Globus pallidus (tissue), 1 donor: ENCODE measurements around the gene TSTD1.
"Not testable (repeated sequence)": the region's sequence is repeated elsewhere in the genome, so short reads cannot be mapped to it uniquely, and the experiment has no call there.

Source experiments
- DNase-seq: peaks from one replicate; pipeline ENCODE4 v3.0.0-alpha.2; 2015; ENCODE audit warnings: low spot score

The TSTD1 gene

GRCh38 chr1:161033751-161034150, 5.0 kb downstream of the TSTD1 start:
- DNase-seq = no peak

GRCh38 chr1:161032409-161032808, 6.4 kb downstream of the TSTD1 start:
- DNase-seq = no peak

DNA sequence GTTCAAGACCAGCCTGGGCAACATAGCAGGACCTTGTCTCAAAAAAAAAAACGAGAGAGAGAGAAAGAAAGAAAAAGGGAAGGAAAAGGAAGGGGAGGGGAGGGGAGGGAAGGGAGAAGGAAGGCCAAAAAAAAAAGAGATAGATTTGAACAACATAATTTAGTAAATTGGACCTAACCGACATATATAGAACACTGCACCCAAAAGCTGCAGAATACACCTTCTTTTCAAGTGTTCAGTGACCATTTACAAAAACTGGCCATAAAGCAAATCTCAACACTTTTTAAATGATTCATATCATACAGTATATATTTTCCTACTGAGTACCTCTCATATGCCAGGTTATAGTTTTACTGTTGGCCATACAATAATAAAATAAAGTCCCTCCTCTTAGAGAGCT, 6.9 kb downstream of the TSTD1 start:
- DNase-seq = no peak

DNA sequence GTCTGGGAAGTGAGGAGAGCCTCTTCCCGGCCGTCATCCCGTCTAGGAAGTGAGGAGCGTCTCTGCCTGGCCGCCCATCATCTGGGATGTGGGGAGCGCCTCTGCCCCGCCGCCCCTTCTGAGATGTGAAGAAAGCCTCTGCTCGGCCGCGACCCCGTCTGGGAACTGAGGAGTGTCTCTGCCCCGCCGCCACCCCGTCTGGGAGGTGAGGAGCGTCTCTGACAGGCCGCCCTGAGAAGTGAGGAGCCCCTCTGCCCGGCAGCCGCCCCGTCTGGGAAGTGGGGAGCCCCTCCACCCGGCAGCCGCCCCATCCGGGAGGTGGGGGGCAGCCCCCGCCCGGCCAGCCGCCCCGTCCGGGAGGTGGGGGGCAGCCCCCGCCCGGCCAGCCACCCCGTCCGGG, 9.3 kb downstream of the TSTD1 start:
- DNase-seq = not testable (repeated sequence)

GRCh38 chr1:161026954-161027353, 11.8 kb downstream of the TSTD1 start:
- not testable (repeated sequence) for DNase-seq

GRCh38 chr1:161022432-161022831, 16.3 kb downstream of the TSTD1 start:
- DNase-seq = not testable (repeated sequence)

GRCh38 chr1:161021970-161022353, 16.8 kb downstream of the TSTD1 start:
- no peak for DNase-seq

DNA sequence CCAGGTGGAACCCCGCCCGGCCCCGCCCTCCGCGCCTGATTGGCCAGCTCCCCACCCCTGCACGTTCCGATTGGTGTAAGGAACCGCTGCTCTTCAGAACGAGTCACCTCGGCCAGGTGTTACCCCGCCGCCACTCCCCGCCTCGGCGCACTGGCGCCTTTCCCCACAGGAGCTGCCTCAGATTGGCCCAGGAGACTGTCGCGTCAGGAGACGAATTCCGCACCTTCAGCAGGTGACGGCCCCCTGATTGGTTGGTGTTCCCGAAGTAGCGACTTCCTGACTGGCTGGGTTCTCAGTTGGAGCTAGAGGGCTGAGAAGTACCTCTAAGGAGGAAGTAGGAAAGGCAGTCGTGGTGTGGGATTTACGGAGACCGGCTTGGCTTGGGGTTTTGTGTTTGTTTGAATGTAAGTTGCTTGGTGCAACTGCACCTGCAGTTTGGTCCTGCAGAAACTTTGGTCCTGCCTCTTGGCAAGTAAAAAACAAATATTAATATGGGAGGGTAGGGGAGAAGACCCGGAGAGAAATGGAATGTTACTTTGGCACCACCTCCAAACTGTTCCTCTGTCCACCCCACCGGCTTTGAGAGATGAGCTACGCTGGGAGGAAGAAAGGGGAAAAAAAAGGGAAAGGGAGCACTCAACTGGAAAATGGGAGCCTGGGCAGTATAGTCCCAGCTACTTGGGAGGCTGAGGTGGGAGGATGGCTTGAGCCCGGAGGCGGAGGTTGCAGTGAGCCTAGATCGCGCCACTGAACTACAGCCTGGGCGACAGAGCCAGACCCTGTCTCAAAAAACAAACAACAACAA, 17.4 kb downstream of the TSTD1 start:
- no peak for DNase-seq

- DNase-seq = no peak
Observed at GRCh38 chr1:161020509-161021164, 18.1 kb downstream of the TSTD1 start, which contains the start of gene F11R. Gene F11R (minus strand): TSS chr1:161021152. CDS start chr1:161021073, 79 bp downstream.

DNA sequence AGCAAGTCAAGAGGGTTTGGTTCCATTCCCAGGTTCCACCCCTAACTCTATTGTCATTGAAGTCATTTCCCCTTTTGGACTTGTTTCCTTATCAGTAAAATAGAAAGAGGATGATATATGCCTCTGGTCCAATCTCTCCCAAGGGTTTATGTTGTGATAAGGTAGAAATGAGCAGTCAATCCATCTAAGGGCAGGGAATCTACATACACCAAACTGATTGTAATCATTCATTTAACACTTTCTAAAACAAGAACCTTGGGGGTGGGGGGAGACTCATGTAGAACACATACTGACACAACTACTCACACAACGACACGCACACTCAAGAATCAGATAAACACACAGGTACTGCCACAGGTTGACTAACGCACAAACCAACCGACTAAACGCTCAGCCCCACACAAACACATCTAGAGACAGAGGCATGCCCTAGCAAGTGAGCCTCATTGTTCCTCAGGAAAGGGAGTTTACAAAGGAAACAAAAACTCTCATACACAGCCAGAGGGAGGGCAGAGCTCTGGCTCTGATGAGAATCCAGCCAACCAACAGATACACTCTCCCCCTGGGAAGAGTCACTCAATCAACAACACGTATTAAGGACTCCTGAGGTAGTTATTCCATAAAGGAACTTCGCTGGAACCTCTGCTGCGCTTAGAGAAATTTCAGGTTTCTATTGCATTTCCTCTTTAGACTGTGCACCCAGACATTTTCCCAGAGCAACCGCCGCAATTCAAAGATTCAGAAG, 18.8 kb downstream of the TSTD1 start:
- DNase-seq = no peak

DNA sequence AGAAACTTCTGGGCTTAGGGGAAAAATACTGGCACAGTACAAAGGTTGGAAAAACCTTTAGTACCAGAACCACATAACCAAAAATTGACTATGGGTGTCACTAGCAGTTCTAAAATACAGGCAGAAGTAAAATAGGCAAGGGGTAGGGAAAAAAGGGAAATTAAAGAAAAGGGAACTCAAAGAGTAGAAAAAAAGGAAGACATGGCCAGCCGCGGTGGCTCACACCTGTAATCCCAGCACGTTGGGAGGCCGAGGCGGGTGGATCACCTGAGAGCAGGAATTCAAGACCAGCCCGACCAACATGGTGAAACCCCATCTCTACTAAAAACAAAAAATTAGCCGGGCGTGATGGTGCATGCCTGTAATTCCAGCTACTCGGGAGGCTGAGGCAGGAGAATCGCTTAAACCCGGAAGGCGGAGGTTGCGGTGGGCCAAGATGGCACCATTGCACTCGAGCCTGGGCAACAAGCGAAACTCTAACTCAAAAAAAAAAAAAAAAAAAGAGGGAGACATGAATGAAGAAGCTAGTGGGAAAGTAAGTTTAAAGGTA, 19.6 kb downstream of the TSTD1 start:
- not testable (repeated sequence) for DNase-seq

DNA sequence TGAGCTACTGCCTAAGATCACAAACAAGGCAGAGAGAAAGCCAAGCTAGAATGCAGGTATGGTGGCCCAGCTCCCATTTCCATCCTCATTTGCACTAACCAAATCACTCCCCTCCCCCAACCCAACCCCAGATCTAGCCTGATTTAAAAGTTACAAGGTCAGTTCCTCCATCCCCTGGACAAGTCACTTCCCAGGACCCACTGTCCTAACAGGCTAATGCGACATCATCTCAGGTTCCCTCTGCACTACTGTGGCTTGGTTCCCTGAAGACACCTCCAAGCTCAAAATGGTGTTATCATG, 20.2 kb downstream of the TSTD1 start:
- DNase-seq = no peak

- DNase-seq = no peak
Observed at GRCh38 chr1:161017756-161018630, 20.8 kb downstream of the TSTD1 start.

DNA sequence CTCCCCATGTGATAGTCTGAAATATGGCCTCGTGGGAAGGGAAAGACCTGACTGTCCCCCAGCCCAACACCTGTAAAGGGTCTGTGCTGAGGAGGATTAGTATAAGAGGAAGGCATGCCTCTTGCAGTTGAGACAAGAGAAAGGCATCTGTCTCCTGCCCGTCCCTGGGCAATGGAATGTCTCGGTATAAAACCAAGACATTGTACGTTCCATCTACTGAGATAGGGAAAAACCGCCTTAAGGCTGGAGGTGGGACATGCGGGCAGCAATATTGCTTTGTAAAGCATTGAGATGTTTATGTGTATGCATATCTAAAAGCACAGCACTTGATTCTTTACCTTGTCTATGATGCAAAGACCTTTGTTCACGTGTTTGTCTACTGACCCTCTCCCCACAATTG, 21.6 kb downstream of the TSTD1 start:
- not testable (repeated sequence) for DNase-seq

DNA sequence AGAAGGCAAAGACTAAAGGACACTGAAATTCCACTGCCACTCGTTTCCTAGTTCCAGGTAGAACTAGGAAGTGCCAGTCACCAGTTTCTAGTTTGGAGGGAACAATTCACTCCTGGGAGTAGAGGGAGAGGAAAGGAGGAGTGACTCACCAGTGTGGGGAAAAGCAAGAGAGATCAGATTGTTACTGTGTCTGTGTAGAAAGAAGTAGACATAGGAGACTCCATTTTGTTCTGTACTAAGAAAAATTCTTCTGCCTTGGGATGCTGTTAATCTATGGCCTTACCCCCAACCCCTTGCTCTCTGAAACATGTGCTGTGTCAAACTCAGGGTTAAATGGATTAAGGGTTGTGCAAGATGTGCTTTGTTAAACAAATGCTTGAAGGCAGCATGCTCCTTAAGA, 22.1 kb downstream of the TSTD1 start:
- not testable (repeated sequence) for DNase-seq

DNA sequence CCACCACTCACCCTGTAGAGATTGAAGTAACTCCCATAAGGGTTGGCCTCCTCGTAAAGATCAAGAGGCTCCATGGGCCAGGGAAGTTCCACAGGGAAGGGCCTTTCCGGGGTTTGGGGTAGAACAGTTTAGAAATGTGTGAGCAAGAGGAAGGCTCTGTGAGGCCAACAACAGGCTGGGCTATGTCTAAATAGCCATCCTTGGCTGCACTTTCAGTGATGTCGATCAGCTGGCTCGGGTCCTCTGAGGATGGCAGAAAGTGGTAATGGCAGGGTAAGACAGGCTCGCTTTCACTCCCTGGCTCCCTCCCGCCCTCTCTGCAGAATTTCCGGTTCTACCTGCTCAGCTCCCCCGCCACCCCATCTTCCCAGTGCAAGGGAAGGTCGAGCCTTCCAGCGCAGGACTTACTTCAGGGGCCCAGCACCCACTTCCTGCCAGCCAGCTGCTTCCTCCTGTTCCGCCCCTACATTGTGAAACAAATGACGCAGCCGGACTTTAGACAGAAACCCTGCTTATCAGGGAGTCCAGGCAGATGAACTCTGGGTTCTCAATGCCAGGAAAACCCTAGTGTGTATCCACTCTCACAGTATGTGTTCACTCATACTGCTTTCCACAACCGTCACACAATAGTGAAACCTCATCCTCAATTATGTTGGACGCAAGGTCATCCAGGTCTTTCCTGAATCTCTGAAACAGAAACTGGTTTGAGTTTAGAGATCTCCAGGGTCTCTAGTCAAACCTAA, 25.1 kb downstream of the TSTD1 start:
- DNase-seq = peak; percentile 62

DNA sequence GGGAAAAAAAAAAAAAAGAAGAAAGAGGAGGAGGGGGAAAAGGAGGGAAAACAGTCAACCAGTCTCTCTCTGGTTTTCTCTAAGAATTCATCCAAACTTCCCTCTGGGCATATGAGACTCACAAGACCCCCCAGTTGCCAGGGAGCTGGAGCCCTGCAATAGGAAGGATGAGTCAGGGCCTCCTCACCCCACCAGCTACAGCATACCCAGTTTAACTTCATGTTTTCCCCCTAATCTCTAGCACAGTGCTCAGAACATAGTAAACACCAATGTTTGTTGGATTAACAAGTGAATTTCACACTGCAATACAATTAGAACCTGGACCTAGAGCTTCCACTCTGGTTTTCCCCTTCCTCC, 25.7 kb downstream of the TSTD1 start:
- no peak for DNase-seq

GRCh38 chr1:161012420-161012819, 26.3 kb downstream of the TSTD1 start:
- no peak for DNase-seq

- DNase-seq = no peak
Observed at GRCh38 chr1:161009602-161010211, 29.1 kb downstream of the TSTD1 start.

DNA sequence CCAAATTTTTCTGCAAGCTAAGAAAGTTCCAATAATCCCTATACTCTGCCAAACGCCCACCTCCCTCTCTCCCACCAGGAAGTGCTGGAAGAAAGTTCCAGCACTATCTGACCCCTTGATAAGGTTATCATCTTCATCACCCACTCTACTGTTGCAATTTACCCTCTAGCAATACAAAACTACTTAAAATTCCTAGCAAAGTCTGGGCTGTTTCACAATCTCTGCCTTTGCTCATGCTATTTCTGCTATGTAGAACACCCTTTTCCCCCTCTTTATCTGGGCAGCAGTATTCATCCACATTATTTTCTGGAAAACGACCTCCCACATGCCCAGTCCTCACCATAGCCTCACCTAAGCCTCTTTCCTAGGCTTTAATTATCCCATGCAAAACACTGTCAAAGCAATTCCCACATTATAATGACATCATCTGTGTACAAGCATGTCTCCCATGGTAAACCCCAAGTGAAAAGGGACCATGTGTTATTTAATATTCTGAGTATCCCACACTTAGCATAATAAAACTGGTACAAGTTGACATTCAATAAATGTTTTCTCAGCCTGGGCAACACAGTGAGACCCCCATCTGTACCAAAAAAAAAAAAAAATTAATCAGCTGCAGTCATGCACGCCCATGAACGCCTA, 29.8 kb downstream of the TSTD1 start:
- no peak for DNase-seq
